ENCODE data around the gene ZFHX3. TPM values are rescaled to one million over a fixed set of nuclear protein-coding genes. Genes with fewer than 3 reads are reported as not detected.

ZFHX3 gene
- total and polyA plus RNA-seq, 9 of the 15 experiments (the other 6 are each of a cell fraction or from before 2014, with no cell fraction given), result 0.01 to 0.23 (median 0.06) TPM; not detected in 4

DNA sequence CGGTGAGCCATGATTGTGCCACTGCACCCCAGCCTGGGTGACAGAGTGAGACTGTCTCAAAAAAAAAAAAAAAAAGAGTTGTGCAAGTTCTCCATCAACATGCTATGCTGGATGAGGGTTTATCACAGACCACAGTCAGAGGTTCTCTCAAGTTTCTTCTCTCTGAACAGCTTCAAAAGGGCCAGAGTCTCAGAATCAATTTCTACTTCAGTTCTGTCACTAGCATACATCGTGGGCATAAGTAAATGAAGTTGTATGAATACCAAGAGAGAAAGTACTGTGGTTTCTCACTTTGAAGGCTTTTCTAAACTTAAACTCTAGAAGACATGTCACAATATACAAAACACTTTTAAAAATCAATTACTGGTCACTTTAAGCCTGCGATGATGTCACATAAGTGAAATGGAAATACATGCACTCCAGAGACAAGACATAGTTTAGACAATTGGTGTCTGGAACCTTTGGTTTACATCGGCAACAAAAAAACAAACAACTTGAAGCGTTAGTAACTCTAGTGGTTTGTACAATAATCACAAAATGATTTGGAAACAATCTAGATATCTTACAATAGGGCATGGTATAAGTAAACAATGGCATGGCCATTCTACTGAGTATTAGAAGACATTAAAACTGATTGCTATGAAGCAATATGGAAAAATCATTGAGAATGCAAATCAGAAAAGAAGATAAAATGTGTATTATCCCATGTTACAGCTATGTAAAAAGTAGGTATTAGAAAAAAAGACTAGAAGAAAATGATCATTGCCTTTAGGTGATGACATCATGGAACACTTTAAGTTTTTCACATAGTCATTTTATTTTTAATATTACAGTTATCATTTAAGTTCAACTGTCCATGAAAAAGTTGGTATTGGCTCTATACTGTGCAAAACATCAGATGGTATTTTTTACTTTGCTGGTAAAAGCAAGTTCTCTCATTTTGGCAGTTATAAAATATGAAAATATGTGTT, 232.3 kb downstream of the ZFHX3 start:
- Histone ChIP-seq H3K9ac (ENCODE audit: insufficient read depth in 1 of 2, low read depth in 2 of 2, low read length in 2 of 2) (no peak overlapping the region), H3K27ac (ENCODE audit: extremely low read depth, low read depth, low read length) (no peak overlapping the region), H3K4me3 (no peak overlapping the region), H3K27me3 (ENCODE audit: control insufficient read depth in 2 of 2, insufficient read depth in 2 of 2, low read length in 2 of 2) (peaks cover 6 to 13% of the 10 kb centered on the region in 2 experiments; a peak in 3 of 5 replicates), H3K9me1 (ENCODE audit: control insufficient read depth, insufficient read depth, low read length) (no peaks in the 10 kb centered on the region), H3K9me3 (replicated peaks; ENCODE audit: control insufficient read depth, insufficient read depth, low read depth, low read length) (no peaks in the 10 kb centered on the region), H2AFZ (ENCODE audit: low read depth, low read length) (no peak overlapping the region), H3K79me2 (ENCODE audit: control insufficient read depth, insufficient read depth, low read length) (no peaks in the 10 kb centered on the region), H3K4me2 (ENCODE audit: insufficient read depth, low read length) (no peak overlapping the region), H3K4me1 (replicated peaks in 1 of 2; ENCODE audit: control insufficient read depth in 2 of 2, insufficient read depth in 2 of 2, low read length in 2 of 2) (peaks cover 0 to 5% of the 10 kb centered on the region in 2 experiments; a peak in 3 of 5 replicates), H3K36me3 (ENCODE audit: control insufficient read depth, insufficient read depth, low read length) (no peaks in the 10 kb centered on the region), H4K20me1 (replicated peaks; ENCODE audit: control insufficient read depth, insufficient read depth, low read length) (no peaks in the 10 kb centered on the region; the same call in 1 of the 2 replicates)
- no peak for FAIRE-seq
- no TSS peak for BruUV-seq (replicated peaks)
- ChIA-PET POLR2A (no interaction called here), CTCF (ENCODE audit: low intra/inter-chr PET ratio) (no interaction called here)
- intact Hi-C loops (cut with micrococcal nuclease), result no loop called here
- in situ Hi-C loops (cut with MboI), result no loop called here
- DNase-seq (ENCODE audit: extremely low read depth in 1 of 4, low spot score in 3 of 4), result no peak
- WGBS (ENCODE audit: insufficient coverage, low coverage, missing lambda C conversion rate), result 0% methylated on average over 5 of the region's 5 CpGs
- no peak for ATAC-seq
- TF ChIP-seq NFIC (IDR thresholded peaks at IDR 0.05), result no peak
- TF ChIP-seq ARID3B (CRISPR knock-in tag; IDR thresholded peaks at IDR 0.05; ENCODE audit: borderline replicate concordance), result no peak
- TF ChIP-seq BRD4 (IDR thresholded peaks at IDR 0.05), result no peak
- TF ChIP-seq TFE3 (CRISPR knock-in tag; IDR thresholded peaks at IDR 0.05), result no peak
- no peak for TF ChIP-seq ZBTB9 (CRISPR knock-in tag; IDR thresholded peaks at IDR 0.05)
- TF ChIP-seq EWSR1 (IDR thresholded peaks at IDR 0.05; ENCODE audit: borderline replicate concordance, low read depth, partially characterized antibody), result no peak
- TF ChIP-seq RUNX1 (IDR thresholded peaks at IDR 0.05; ENCODE audit: low read depth), result no peak
- TF ChIP-seq NCOA6 (IDR thresholded peaks at IDR 0.05), result no peak
- no peak for TF ChIP-seq CREB5 (CRISPR knock-in tag; IDR thresholded peaks at IDR 0.05)
- TF ChIP-seq RCOR1 (IDR thresholded peaks at IDR 0.05; ENCODE audit: borderline replicate concordance in 1 of 2, low read depth in 2 of 2, low read length in 2 of 2), result no peak

Measured in K562 (cell line).